Urinary bladder (tissue), 4 donors: ENCODE data around the gene FBXO36. TPM values are rescaled to one million over a fixed set of nuclear protein-coding genes. Genes with fewer than 3 reads are reported as not detected.
"Not testable (repeated sequence)": the region's sequence is repeated elsewhere in the genome, so short reads cannot be mapped to it uniquely, and the experiment has no call there.

Experiments
- DNase-seq: peaks from one replicate; pipeline ENCODE4 v3.0.0-alpha.2; 2015; ENCODE audit errors: extremely low spot score
- H3K27ac ChIP-seq: one replicate; pipeline ENCODE4 v1.5.1; 2013; ENCODE audit warnings: low read depth, mild to moderate bottlenecking, moderate library complexity
- H3K36me3 ChIP-seq: one replicate; pipeline ENCODE4 v1.6.1; 2013; ENCODE audit warnings: mild to moderate bottlenecking, moderate library complexity; ENCODE audit not compliant: insufficient read depth
- H3K4me1 ChIP-seq: one replicate; pipeline ENCODE4 v1.6.1; 2013; ENCODE audit warnings: mild to moderate bottlenecking, moderate library complexity; ENCODE audit not compliant: insufficient read depth
- H3K4me3 ChIP-seq: one replicate; pipeline ENCODE4 v1.5.1; 2013; ENCODE audit warnings: low read depth, low read length
- WGBS: extraction: QIAGEN DNeasy Blood & Tissue Kit; methylation state at CpG from one replicate; pipeline ENCODE4 v1.1.7; 2013; 5-methylcytosine and 5-hydroxymethylcytosine counted together
- polyA plus RNA-seq: library from polyadenylated mRNA; stranded (reverse); fragments of 200-250 nt; gene quantifications from one replicate; pipeline ENCODE4 v1.2.3, GENCODE V29; 2013
- total RNA-seq: library from RNA; depleted of rRNA; stranded (reverse); fragments of >200 nt; gene quantifications from one replicate; pipeline ENCODE4 v1.2.3, GENCODE V29; 2014
- donor health status: healthy with polysubstance abuse.
- donor health status: healthy.

The FBXO36 gene
- total and polyA plus RNA-seq, 2 donors = 2.3 to 3.2 TPM

GRCh38 chr2:229921892-229922448 is 333 bp upstream of the FBXO36 start, which contains the start of gene TRIP12:
TRIP12 (minus strand) TSS chr2:229922009; CDS start chr2:229880079, 41,930 bp downstream.
- Histone ChIP-seq H3K4me3 (peak within 1 kb of the TSS; percentile 93), H3K27ac (peak within 1 kb of the TSS; percentile 96), H3K4me1 (no peaks in the 10 kb centered on the region), H3K36me3 (no peaks in the 10 kb centered on the region)
- under 1% methylated on average over 49 of the region's 49 CpGs for WGBS
- DNase-seq = peak; percentile 93

GRCh38 chr2:229924541-229924940 is 2.2 kb downstream of the FBXO36 start:
- H3K36me3 ChIP-seq, H3K4me1 ChIP-seq, DNase-seq, H3K4me3 ChIP-seq, H3K27ac ChIP-seq: not testable (repeated sequence)
- 97% methylated on average over 10 of the region's 10 CpGs for WGBS

GRCh38 chr2:229925201-229925600 is 2.9 kb downstream of the FBXO36 start:
- no peak for DNase-seq
- no peaks in the 10 kb centered on the region for H3K4me1 ChIP-seq
- H3K27ac ChIP-seq = no peak overlapping the region

GRCh38 chr2:229927817-229928321 is 5.6 kb downstream of the FBXO36 start:
- H3K27ac ChIP-seq = no peak overlapping the region
- no peak for DNase-seq
- 68% methylated on average over 2 of the region's 2 CpGs for WGBS
- H3K36me3 ChIP-seq = no peaks in the 10 kb centered on the region
- no peak overlapping the region for H3K4me3 ChIP-seq
- no peaks in the 10 kb centered on the region for H3K4me1 ChIP-seq

More at GRCh38 chr2:229925201-229925600, 2.9 kb downstream of the FBXO36 start:
- Histone ChIP-seq H3K36me3 (no peaks in the 10 kb centered on the region), H3K4me3 (no peak overlapping the region)

- WGBS = 90% methylated on average over 7 of the region's 7 CpGs
These were observed 8.4 kb downstream of the FBXO36 start for GRCh38 chr2:229930656-229931055.

GRCh38 chr2:229931241-229931640 is 8.9 kb downstream of the FBXO36 start:
- H3K4me3 ChIP-seq = no peak overlapping the region
- 92% methylated on average over 5 of the region's 5 CpGs for WGBS
- H3K4me1 ChIP-seq = no peaks in the 10 kb centered on the region
- no peaks in the 10 kb centered on the region for H3K36me3 ChIP-seq
- no peak overlapping the region for H3K27ac ChIP-seq
- DNase-seq = no peak

More at GRCh38 chr2:229930656-229931055, 8.4 kb downstream of the FBXO36 start:
- no peaks in the 10 kb centered on the region for H3K36me3 ChIP-seq
- no peak for DNase-seq
- H3K4me3 ChIP-seq = no peak overlapping the region
- H3K4me1 ChIP-seq = no peaks in the 10 kb centered on the region
- no peak overlapping the region for H3K27ac ChIP-seq

- Histone ChIP-seq H3K4me3 (no peak overlapping the region), H3K27ac (no peak overlapping the region), H3K4me1 (no peaks in the 10 kb centered on the region), H3K36me3 (no peaks in the 10 kb centered on the region)
- no peak for DNase-seq
- 92% methylated on average over 4 of the region's 4 CpGs for whole genome bisulfite sequencing
These were observed 15.2 kb downstream of the FBXO36 start for GRCh38 chr2:229937537-229937936.

- no peaks in the 10 kb centered on the region for H3K36me3 ChIP-seq
- 96% methylated on average over 8 of the region's 8 CpGs for WGBS
These were observed 20.4 kb downstream of the FBXO36 start for GRCh38 chr2:229942671-229943070.

GRCh38 chr2:229943171-229943570 is 20.9 kb downstream of the FBXO36 start:
- H3K27ac ChIP-seq = no peak overlapping the region
- H3K4me3 ChIP-seq = no peak overlapping the region
- DNase-seq = no peak
- H3K4me1 ChIP-seq = no peaks in the 10 kb centered on the region
- WGBS = 94% methylated on average over 2 of the region's 2 CpGs
- no peaks in the 10 kb centered on the region for H3K36me3 ChIP-seq

More at GRCh38 chr2:229942671-229943070, 20.4 kb downstream of the FBXO36 start:
- DNase-seq = no peak
- Histone ChIP-seq H3K4me3 (no peak overlapping the region), H3K27ac (no peak overlapping the region), H3K4me1 (no peaks in the 10 kb centered on the region)

GRCh38 chr2:229943770-229944449 is 21.6 kb downstream of the FBXO36 start:
- Histone ChIP-seq H3K36me3 (no peaks in the 10 kb centered on the region), H3K4me3 (no peak overlapping the region), H3K27ac (no peak overlapping the region), H3K4me1 (no peaks in the 10 kb centered on the region)
- no peak for DNase-seq
- 50% methylated on average over 5 of the region's 5 CpGs for WGBS

- H3K27ac ChIP-seq = no peak overlapping the region
- no peaks in the 10 kb centered on the region for H3K36me3 ChIP-seq
- no peak for DNase-seq
- no peaks in the 10 kb centered on the region for H3K4me1 ChIP-seq
- 91% methylated on average over 8 of the region's 8 CpGs for WGBS
- H3K4me3 ChIP-seq = no peak overlapping the region
These were observed 23.7 kb downstream of the FBXO36 start for GRCh38 chr2:229945975-229946374.

- Histone ChIP-seq H3K36me3 (no peaks in the 10 kb centered on the region), H3K27ac (no peak overlapping the region), H3K4me1 (no peaks in the 10 kb centered on the region), H3K4me3 (no peak overlapping the region)
- DNase-seq = no peak
- 88% methylated on average over 1 of the region's 1 CpG for WGBS
These were observed 25.2 kb downstream of the FBXO36 start for GRCh38 chr2:229947544-229947943.

- WGBS = 89% methylated on average over 6 of the region's 6 CpGs
- H3K27ac ChIP-seq = no peak overlapping the region
- no peak overlapping the region for H3K4me3 ChIP-seq
- no peaks in the 10 kb centered on the region for H3K36me3 ChIP-seq
- DNase-seq = no peak
- no peaks in the 10 kb centered on the region for H3K4me1 ChIP-seq
These were observed 30.0 kb downstream of the FBXO36 start for GRCh38 chr2:229952256-229952835.

GRCh38 chr2:229955663-229956062 is 33.4 kb downstream of the FBXO36 start:
- Histone ChIP-seq H3K27ac (no peak overlapping the region), H3K4me1 (no peaks in the 10 kb centered on the region), H3K4me3 (no peak overlapping the region), H3K36me3 (no peaks in the 10 kb centered on the region)
- 93% methylated on average over 1 of the region's 1 CpG for WGBS
- DNase-seq = no peak
